Activated T-cell treated with anti-CD3 and anti-CD28 coated beads, Interleukin-2, amount 50 U/mL, for 48 hours (primary cell): ENCODE data around the gene C14orf93.

Source experiments
- DNase-seq, 2 experiments: peaks; one replicate each; pipeline ENCODE4 v3.0.0-alpha.2; 2020

C14orf93 gene

GRCh38 chr14:23009939-23010726, at the start of gene C14orf93:
Gene C14orf93 (minus strand): TSS chr14:23010143. CDS start chr14:22999023, 11,120 bp downstream.
- DNase-seq, result peak; percentile 87 to 89

GRCh38 chr14:23058654-23059504, 48.9 kb upstream of the C14orf93 start:
- DNase-seq, result no peak

GRCh38 chr14:23057757-23058653, 48.1 kb upstream of the C14orf93 start:
- DNase-seq, result peak; percentile 92 to 93

GRCh38 chr14:23056956-23057756, 47.2 kb upstream of the C14orf93 start, which contains the start of gene CDH24:
Gene CDH24 (minus strand): TSS chr14:23057520. CDS start chr14:23055733, 1,787 bp downstream.
- peak; percentile 76 to 81 for DNase-seq

- peak; percentile 76 to 80 for DNase-seq
Measured at GRCh38 chr14:23056145-23056955, 46.4 kb upstream of the C14orf93 start.

GRCh38 chr14:23055621-23056144, 45.7 kb upstream of the C14orf93 start:
- no peak for DNase-seq

- DNase-seq, result no peak
Measured at GRCh38 chr14:23055147-23055550, 45.2 kb upstream of the C14orf93 start.

GRCh38 chr14:23054000-23054811, 44.3 kb upstream of the C14orf93 start:
- peak; percentile 53 to 56 for DNase-seq

- DNase-seq, result no peak
Measured at GRCh38 chr14:23053426-23053825, 43.5 kb upstream of the C14orf93 start.

- DNase-seq, result no peak
Measured at GRCh38 chr14:23052671-23053070, 42.7 kb upstream of the C14orf93 start.

- no peak for DNase-seq
Measured at GRCh38 chr14:23052182-23052623, 42.3 kb upstream of the C14orf93 start.

- DNase-seq, result no peak
Measured at GRCh38 chr14:23051141-23052057, 41.5 kb upstream of the C14orf93 start.

- DNase-seq, result no peak
Measured at GRCh38 chr14:23049011-23049410, 39.1 kb upstream of the C14orf93 start.

GRCh38 chr14:23047751-23048693, 38.1 kb upstream of the C14orf93 start:
- DNase-seq, result no peak

GRCh38 chr14:23047034-23047634, 37.2 kb upstream of the C14orf93 start:
- no peak for DNase-seq

- DNase-seq, result no peak
Measured at GRCh38 chr14:23045419-23046357, 35.7 kb upstream of the C14orf93 start.
